Sigmoid colon (tissue), 7 donors: ENCODE data around the gene IFT20. TPM values are rescaled to one million over a fixed set of nuclear protein-coding genes. Genes with fewer than 3 reads are reported as not detected.

Source experiments
- DNase-seq: peaks from one replicate; pipeline ENCODE4 v3.0.0-alpha.2; 2019
- H3K27ac ChIP-seq, 4 donors: fragments of 200-600 bp; sonication (generic); one replicate each; pipeline ENCODE4 v1.5.1; 2016 to 2019; ENCODE audit warnings: mild to moderate bottlenecking in 1 of 4
- H3K27me3 ChIP-seq, 3 donors: fragments of 200-600 bp; sonication (generic); one replicate each; pipeline ENCODE4 v1.5.1; 2019; ENCODE audit warnings: mild to moderate bottlenecking in 1 of 3
- H3K36me3 ChIP-seq, 4 donors: fragments of 200-600 bp; sonication (generic); one replicate each; pipeline ENCODE4 v1.5.1; 2016 to 2019
- H3K4me1 ChIP-seq, 4 donors: fragments of 200-600 bp; sonication (generic); one replicate each; pipeline ENCODE4 v1.5.1; 2017 to 2019
- H3K4me3 ChIP-seq, 4 donors: fragments of 200-600 bp; sonication (generic); one replicate each; pipeline ENCODE4 v1.5.1; 2017 to 2019; ENCODE audit warnings: mild to moderate bottlenecking in 2 of 4, moderate library complexity in 1 of 4
- H3K9me3 ChIP-seq, 4 donors: fragments of 200-600 bp in 3 of 4; sonication (generic) in 3 of 4; one replicate each; pipeline versions ENCODE4 v1.5.1 to v1.6.1; 2013 to 2019
- CTCF ChIP-seq, 4 experiments: fragments of 450-650 bp in 3 of 4; fragments of 200-600 bp in 1 of 4; IDR thresholded peaks; one replicate each; pipeline ENCODE4 v1.5.1; 2016 to 2019; ENCODE audit warnings: antibody characterized with exemption in 4 of 4, mild to moderate bottlenecking in 3 of 4, moderate library complexity in 2 of 4
- EP300 ChIP-seq, 4 donors: sonication (generic); formaldehyde crosslinking; IDR thresholded peaks; one replicate each; pipeline ENCODE4 v1.6.1; 2017; ENCODE audit warnings: antibody characterized with exemption in 4 of 4
- POLR2A ChIP-seq, 2 donors: fragments of 450-650 bp; IDR thresholded peaks; one replicate each; pipeline ENCODE4 v1.6.1; 2016; ENCODE audit warnings: antibody characterized with exemption in 2 of 2, mild to moderate bottlenecking in 2 of 2, moderate library complexity in 2 of 2
- POLR2AphosphoS5 ChIP-seq, 4 donors: sonication (generic); formaldehyde crosslinking; IDR thresholded peaks; one replicate each; pipeline ENCODE4 v1.6.1; 2017; ENCODE audit warnings: antibody characterized with exemption in 4 of 4
- WGBS, 2 donors: extraction: QIAGEN DNeasy Blood & Tissue Kit; methylation state at CpG; one replicate each; pipeline ENCODE4 v1.1.7; 2013; 5-methylcytosine and 5-hydroxymethylcytosine counted together
- intact Hi-C: fragments of 100-400 bp; cut with DNase I; formaldehyde crosslinking; loops from one replicate; pipeline ENCODE4 v1.15.1; 2023
- polyA plus RNA-seq, 3 donors: library from polyadenylated mRNA; stranded (reverse); fragments of 200-250 nt; gene quantifications; one replicate each; pipeline ENCODE4 v1.2.3, GENCODE V29; 2013
- total RNA-seq, 4 donors: library from RNA; depleted of rRNA; stranded (reverse); fragments of >200 nt; gene quantifications; one replicate each; pipeline ENCODE4 v1.1.0, GENCODE V29; 2016
- donor health status: healthy with polysubstance abuse.
- donor health status: Bipolar disorder and iron deficiency.
- donor health status: healthy.

IFT20 gene
- 10 to 100 TPM; 48.5 to 73.6 (median 58.1) TPM for total RNA-seq
- polyA plus RNA-seq: 10 to 100 TPM; 32.5 to 65.2 (median 59.5) TPM

DNA sequence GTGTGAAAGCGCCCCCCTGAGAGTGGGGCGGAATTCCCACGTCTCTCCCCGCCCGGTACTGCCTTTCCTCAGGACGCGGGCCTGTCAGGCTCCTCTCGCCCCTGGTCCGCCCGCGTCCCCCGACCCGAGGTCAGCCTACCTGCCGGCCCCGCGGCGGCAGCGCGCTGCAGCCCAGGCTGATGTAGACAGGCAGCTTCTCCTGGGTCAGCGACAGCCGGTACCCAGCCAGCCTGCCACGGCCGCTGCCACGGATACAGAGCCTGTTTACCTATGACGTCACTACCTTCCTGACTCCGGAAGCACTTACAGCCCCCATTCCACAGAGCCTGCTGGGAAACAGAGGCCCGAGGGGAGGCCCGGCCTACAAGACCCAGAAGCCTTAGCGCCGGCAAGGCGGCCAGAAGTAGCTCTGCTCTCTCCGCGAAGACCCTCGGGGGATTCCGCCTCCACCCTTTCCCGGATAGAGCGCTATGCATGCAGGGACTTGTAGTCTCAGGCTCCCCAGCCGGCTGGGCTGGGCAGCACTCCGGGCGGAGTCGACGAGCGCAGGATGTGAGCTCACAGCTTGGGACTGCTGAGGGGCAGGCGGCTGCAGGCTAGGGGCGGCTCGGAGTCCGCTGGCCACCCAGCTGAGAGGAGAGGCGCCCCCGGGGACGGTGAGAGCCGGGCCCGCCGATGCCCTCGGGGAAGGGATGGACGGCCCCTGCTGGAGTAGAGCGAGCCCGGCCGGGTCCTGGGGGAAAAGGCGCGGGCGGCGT is at the start of gene IFT20, which contains the start of gene TNFAIP1:
Gene IFT20 (minus strand): TSS at position 272 of the 758 bp plus-strand sequence. CDS start 3,487 bp downstream, outside the sequence.
Gene TNFAIP1 (plus strand): TSS at position 561 of the 758 bp plus-strand sequence. CDS start 3,761 bp downstream, outside the sequence.
- Histone ChIP-seq H3K27me3 (no peaks in the 10 kb centered on the region), H3K4me3 (peak within 1 kb of the TSS; percentile 72 to 99 (median 81)), H3K36me3 (peaks cover 15 to 29% (median 26%) of the 10 kb centered on the region in 4 donors), H3K4me1 (peaks cover 0 to 48% (median 41%) of the 10 kb centered on the region in 4 donors), H3K9me3 (no peaks in the 10 kb centered on the region), H3K27ac (peak within 1 kb of the TSS; percentile 93 to 95 (median 94))
- 0 to 1% methylated on average over 62 of the region's 62 CpGs for whole genome bisulfite sequencing, 2 donors
- DNase-seq: peak; percentile 100
- TF ChIP-seq EP300 (IDR thresholded peaks at IDR 0.05) (peak in 1 of 4 donors; percentile 66), CTCF (IDR thresholded peaks at IDR 0.05) (no peak), POLR2AphosphoS5 (IDR thresholded peaks at IDR 0.05) (peak; percentile 95 to 97 (median 96)), POLR2A (IDR thresholded peaks at IDR 0.05) (peak; percentile 85 to 92)
- intact Hi-C loops: loop anchor here (1.0 to 5.0 kb wide), 3 partner anchors 17 to 617 kb away; partner anchors contain the start of genes PHF12, POLDIP2 and TMEM97

DNA sequence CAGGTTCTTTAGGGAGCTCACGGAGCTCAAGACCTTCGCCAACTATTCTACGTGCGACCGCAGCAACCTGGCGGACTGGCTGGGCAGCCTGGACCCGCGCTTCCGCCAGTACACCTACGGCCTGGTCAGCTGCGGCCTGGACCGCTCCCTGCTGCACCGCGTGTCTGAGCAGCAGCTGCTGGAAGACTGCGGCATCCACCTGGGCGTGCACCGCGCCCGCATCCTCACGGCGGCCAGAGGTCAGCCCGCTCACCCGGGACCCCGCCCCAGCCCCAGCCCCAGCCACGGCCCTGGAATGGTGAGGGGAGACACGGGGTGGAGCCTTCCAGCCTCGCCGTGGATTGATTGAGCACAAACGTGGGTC is 49.7 kb upstream of the IFT20 start:
- Histone ChIP-seq H3K27ac (no peak overlapping the region), H3K36me3 (peaks cover 5 to 44% (median 21%) of the 10 kb centered on the region in 4 donors), H3K27me3 (no peaks in the 10 kb centered on the region), H3K9me3 (no peaks in the 10 kb centered on the region), H3K4me1 (peaks cover 0 to 8% (median 0%) of the 10 kb centered on the region in 4 donors), H3K4me3 (peak overlapping the region in 3 of 4 donors; percentile 24 to 36 (median 36))
- no peak for DNase-seq
- TF ChIP-seq EP300 (IDR thresholded peaks at IDR 0.05): no peak
- no peak for TF ChIP-seq CTCF (IDR thresholded peaks at IDR 0.05)
- no peak for TF ChIP-seq POLR2A (IDR thresholded peaks at IDR 0.05)
- no peak for TF ChIP-seq POLR2AphosphoS5 (IDR thresholded peaks at IDR 0.05)
- intact Hi-C loops: no loop called here
- 10 to 19% methylated on average over 29 of the region's 29 CpGs for WGBS, 2 donors

- Histone ChIP-seq H3K9me3 (no peaks in the 10 kb centered on the region), H3K27me3 (no peaks in the 10 kb centered on the region), H3K27ac (no peak overlapping the region), H3K4me1 (peaks cover 0 to 8% (median 0%) of the 10 kb centered on the region in 4 donors), H3K4me3 (peak overlapping the region in 3 of 4 donors; percentile 24 to 36 (median 36)), H3K36me3 (peaks cover under 1 to 38% (median 16%) of the 10 kb centered on the region in 4 donors)
- no peak for DNase-seq
- WGBS, 2 donors: 9 to 16% methylated on average over 56 of the region's 56 CpGs
- no peak for TF ChIP-seq CTCF (IDR thresholded peaks at IDR 0.05)
- no peak for TF ChIP-seq EP300 (IDR thresholded peaks at IDR 0.05)
- no peak for TF ChIP-seq POLR2A (IDR thresholded peaks at IDR 0.05)
- no peak for TF ChIP-seq POLR2AphosphoS5 (IDR thresholded peaks at IDR 0.05)
- intact Hi-C loops: no loop called here
Observed at GRCh38 chr17:28384281-28385036, 49.2 kb upstream of the IFT20 start.

DNA sequence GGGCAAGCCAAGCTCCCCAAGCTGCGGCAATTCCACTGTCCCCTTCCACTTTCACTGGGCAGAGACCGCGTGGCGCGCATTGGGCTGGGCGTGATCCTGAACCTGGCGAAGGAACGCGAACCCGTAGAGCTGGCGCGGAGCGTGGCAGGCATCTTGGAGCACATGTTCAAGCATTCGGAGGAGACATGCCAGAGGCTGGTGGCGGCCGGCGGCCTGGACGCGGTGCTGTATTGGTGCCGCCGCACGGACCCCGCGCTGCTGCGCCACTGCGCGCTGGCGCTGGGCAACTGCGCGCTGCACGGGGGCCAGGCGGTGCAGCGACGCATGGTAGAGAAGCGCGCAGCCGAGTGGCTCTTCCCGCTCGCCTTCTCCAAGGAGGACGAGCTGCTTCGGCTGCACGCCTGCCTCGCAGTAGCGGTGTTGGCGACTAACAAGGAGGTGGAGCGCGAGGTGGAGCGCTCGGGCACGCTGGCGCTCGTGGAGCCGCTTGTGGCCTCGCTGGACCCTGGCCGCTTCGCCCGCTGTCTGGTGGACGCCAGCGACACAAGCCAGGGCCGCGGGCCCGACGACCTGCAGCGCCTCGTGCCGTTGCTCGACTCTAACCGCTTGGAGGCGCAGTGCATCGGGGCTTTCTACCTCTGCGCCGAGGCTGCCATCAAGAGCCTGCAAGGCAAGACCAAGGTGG is 46.0 kb upstream of the IFT20 start:
- H3K27me3 ChIP-seq: no peaks in the 10 kb centered on the region
- no peak for DNase-seq
- 13 to 23% methylated on average over 72 of the region's 72 CpGs for WGBS, 2 donors
- H3K9me3 ChIP-seq: no peaks in the 10 kb centered on the region
- H3K4me3 ChIP-seq: no peak overlapping the region
- intact Hi-C loops: no loop called here
- H3K27ac ChIP-seq: no peak overlapping the region
- TF ChIP-seq EP300 (IDR thresholded peaks at IDR 0.05) (no peak), POLR2AphosphoS5 (IDR thresholded peaks at IDR 0.05) (no peak), CTCF (IDR thresholded peaks at IDR 0.05) (no peak), POLR2A (IDR thresholded peaks at IDR 0.05) (no peak)
- peaks cover 0 to 8% (median 0%) of the 10 kb centered on the region in 4 donors for H3K4me1 ChIP-seq
- H3K36me3 ChIP-seq: peaks cover 0 to 19% (median 0%) of the 10 kb centered on the region in 4 donors
